ENCODE measurements around the gene ANKRD24.
"Not testable (repeated sequence)": the region's sequence is repeated elsewhere in the genome, so short reads cannot be mapped to it uniquely, and the experiment has no call there.

ANKRD24 gene

DNA sequence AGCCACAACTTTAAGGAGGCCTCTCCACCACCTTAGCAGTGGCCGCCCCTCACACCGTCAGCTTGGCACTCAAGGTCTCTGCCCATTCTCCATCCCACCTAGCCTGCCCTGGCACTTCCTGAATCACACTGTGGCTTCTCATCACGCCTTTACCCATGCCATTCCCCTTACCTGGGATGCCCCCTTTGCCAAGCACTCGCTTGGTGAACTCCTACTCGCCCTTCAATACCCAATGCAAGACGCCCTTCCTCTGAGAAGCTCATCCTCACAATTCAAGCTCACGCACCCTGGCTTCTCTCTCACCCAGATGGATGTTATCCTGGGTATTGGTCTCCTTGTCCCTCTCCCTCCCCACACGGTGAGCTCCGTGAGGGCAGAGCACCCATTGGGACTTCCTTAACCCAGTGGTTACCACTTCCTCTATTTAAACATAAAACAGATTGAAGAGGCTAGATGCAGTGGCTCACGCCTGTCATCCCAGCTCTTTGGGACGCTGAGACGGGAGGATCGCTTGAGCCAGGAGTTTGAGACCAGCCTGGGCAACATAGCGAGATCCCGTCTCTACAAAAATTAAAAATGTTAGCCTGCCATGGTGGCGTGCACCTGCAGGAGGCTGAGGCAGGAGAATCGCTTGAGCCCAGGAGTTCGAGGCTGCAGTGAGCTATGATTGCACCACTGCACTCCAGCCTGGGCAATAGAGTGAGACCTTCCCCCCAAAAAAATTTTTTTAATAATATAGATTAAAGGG, 83.9 kb downstream of the ANKRD24 start:
- DNase-seq (ENCODE audit: low read depth), result no peak
- no peak overlapping the region for H3K4me3 ChIP-seq (ENCODE audit: low read depth, low read length)
- no peak for TF ChIP-seq CTCF (IDR thresholded peaks at IDR 0.05; ENCODE audit: insufficient read depth, low read depth, low read length, missing control alignments)

DNA sequence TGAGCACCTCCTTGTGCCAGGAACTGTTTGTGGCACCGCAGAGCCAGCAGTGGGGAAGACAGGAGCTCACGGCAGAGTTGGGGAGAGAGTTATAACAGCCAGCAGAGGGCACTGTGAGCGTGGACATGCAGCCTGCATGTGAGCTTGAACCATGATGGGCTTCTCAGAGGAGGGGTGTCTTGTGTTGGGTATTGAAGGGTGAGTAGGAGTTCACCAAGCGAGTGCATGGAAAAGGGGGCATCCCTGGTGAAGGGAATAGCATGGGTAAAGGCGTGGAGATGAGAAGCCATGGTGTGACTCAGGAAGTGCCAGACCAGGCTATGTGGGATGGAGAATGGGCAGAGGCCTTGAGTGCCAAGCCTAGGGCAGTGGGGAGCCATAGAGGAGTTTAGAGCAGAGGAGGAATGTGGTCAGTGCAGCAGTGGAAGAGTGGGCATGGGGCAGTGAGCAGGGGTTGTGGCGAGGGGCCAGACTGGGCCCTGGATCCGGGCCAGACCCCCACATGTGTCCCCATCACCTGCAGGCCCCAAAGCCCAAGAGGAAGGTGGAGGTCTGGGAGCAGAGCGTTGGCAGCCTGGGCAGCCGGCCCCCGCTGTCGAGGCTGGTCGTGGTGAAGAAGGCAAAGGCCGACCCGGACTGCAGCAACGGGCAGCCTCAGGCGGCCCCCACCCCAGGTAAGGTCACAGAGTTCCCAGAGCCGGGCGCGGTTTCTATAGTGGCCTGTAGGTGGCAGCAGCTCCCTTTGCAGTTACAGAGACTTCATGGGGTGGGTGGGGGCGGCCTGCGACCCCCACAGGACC, 84.8 kb downstream of the ANKRD24 start:
- peak; percentile 74 for DNase-seq (ENCODE audit: low read depth)
- peak; percentile 65 for TF ChIP-seq CTCF (IDR thresholded peaks at IDR 0.05; ENCODE audit: insufficient read depth, low read depth, low read length, missing control alignments)

GRCh38 chr19:4267901-4268815, 85.7 kb downstream of the ANKRD24 start:
- DNase-seq (ENCODE audit: low read depth), result no peak
- H3K4me3 ChIP-seq (ENCODE audit: low read depth, low read length), result no peak overlapping the region
- no peak for TF ChIP-seq CTCF (IDR thresholded peaks at IDR 0.05; ENCODE audit: insufficient read depth, low read depth, low read length, missing control alignments)

More for the DNA sequence above, 84.8 kb downstream of the ANKRD24 start:
- H3K4me3 ChIP-seq (ENCODE audit: low read depth, low read length), result no peak overlapping the region

GRCh38 chr19:4268816-4269430, 86.4 kb downstream of the ANKRD24 start:
- no peak for DNase-seq (ENCODE audit: low read depth)
- no peak overlapping the region for H3K4me3 ChIP-seq (ENCODE audit: low read depth, low read length)
- no peak for TF ChIP-seq CTCF (IDR thresholded peaks at IDR 0.05; ENCODE audit: insufficient read depth, low read depth, low read length, missing control alignments)

GRCh38 chr19:4272894-4273293, 90.4 kb downstream of the ANKRD24 start:
- no peak for TF ChIP-seq CTCF (IDR thresholded peaks at IDR 0.05; ENCODE audit: insufficient read depth, low read depth, low read length, missing control alignments)
- DNase-seq (ENCODE audit: low read depth), result no peak
- H3K4me3 ChIP-seq (ENCODE audit: low read depth, low read length), result no peak overlapping the region

DNA sequence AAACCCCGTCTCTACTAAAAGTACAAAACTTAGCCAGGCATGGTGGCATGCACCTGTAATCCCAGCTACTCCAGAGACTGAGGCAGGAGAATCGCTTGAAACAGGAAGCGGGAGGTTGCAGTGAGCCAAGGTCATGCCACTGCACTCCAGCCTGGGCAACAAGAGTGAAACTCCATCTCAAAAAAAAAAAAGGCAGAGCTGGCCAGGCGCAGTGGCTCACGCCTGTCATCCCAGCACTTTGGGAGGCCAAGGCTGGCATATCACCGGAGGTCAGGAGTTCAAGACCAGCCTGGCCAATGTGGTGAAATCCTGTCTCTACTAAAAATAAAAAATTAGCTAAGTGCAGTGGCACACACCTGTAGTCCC, 91.8 kb downstream of the ANKRD24 start:
- H3K4me3 ChIP-seq (ENCODE audit: low read depth, low read length); DNase-seq (ENCODE audit: low read depth): not testable (repeated sequence)
